ENCODE data around the gene CD248.
"Not testable (repeated sequence)": the region's sequence is repeated elsewhere in the genome, so short reads cannot be mapped to it uniquely, and the experiment has no call there.

CD248 gene

GRCh38 chr11:66311965-66312548 lies 4.8 kb downstream of the CD248 start:
- peak overlapping the region; percentile 67 for H3K27ac ChIP-seq
- TF ChIP-seq CTCF (IDR thresholded peaks at IDR 0.05) (peak; percentile 92), ZFX (IDR thresholded peaks at IDR 0.05; ENCODE audit: borderline replicate concordance) (no peak)

GRCh38 chr11:66311470-66311964 lies 5.3 kb downstream of the CD248 start:
- TF ChIP-seq ZFX (IDR thresholded peaks at IDR 0.05; ENCODE audit: borderline replicate concordance) (no peak), CTCF (IDR thresholded peaks at IDR 0.05) (no peak)
- H3K27ac ChIP-seq = peak overlapping the region; percentile 67

GRCh38 chr11:66310803-66311440 lies 5.9 kb downstream of the CD248 start:
- TF ChIP-seq CTCF (IDR thresholded peaks at IDR 0.05) = peak; percentile 8; the same call in 1 of the 2 replicates
- not testable (repeated sequence) for H3K27ac ChIP-seq

GRCh38 chr11:66310324-66310723 lies 6.5 kb downstream of the CD248 start:
- TF ChIP-seq ZFX (IDR thresholded peaks at IDR 0.05; ENCODE audit: borderline replicate concordance) (no peak), CTCF (IDR thresholded peaks at IDR 0.05) (no peak)
- no peak overlapping the region for H3K27ac ChIP-seq

- no peak for TF ChIP-seq CTCF (IDR thresholded peaks at IDR 0.05)
- TF ChIP-seq ZFX (IDR thresholded peaks at IDR 0.05; ENCODE audit: borderline replicate concordance) = no peak
- H3K27ac ChIP-seq = no peak overlapping the region
Measured at GRCh38 chr11:66309475-66309874, 7.4 kb downstream of the CD248 start.

- H3K27ac ChIP-seq = no peak overlapping the region
- no peak for TF ChIP-seq CTCF (IDR thresholded peaks at IDR 0.05)
- TF ChIP-seq ZFX (IDR thresholded peaks at IDR 0.05; ENCODE audit: borderline replicate concordance) = no peak
Measured at GRCh38 chr11:66302656-66303055, 14.2 kb downstream of the CD248 start.

GRCh38 chr11:66299186-66299585 lies 17.7 kb downstream of the CD248 start:
- H3K27ac ChIP-seq = no peak overlapping the region
- TF ChIP-seq ZFX (IDR thresholded peaks at IDR 0.05; ENCODE audit: borderline replicate concordance) = no peak
- no peak for TF ChIP-seq CTCF (IDR thresholded peaks at IDR 0.05)
